Measurements from ENCODE around the gene PRKACA.

- TF ChIP-seq POLR2A (IDR thresholded peaks at IDR 0.05) (no peak), POLR2AphosphoS5 (IDR thresholded peaks at IDR 0.05; ENCODE audit: insufficient read depth in 1 of 2, low read depth in 1 of 2) (no peak)
- TF ChIP-seq, protein P1, sequence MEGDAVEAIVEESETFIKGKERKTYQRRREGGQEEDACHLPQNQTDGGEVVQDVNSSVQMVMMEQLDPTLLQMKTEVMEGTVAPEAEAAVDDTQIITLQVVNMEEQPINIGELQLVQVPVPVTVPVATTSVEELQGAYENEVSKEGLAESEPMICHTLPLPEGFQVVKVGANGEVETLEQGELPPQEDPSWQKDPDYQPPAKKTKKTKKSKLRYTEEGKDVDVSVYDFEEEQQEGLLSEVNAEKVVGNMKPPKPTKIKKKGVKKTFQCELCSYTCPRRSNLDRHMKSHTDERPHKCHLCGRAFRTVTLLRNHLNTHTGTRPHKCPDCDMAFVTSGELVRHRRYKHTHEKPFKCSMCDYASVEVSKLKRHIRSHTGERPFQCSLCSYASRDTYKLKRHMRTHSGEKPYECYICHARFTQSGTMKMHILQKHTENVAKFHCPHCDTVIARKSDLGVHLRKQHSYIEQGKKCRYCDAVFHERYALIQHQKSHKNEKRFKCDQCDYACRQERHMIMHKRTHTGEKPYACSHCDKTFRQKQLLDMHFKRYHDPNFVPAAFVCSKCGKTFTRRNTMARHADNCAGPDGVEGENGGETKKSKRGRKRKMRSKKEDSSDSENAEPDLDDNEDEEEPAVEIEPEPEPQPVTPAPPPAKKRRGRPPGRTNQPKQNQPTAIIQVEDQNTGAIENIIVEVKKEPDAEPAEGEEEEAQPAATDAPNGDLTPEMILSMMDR (IDR thresholded peaks at IDR 0.05), result no peak
Observed at GRCh38 chr19:14089412-14089661, 28.2 kb downstream of the PRKACA start.

All from vagina (tissue), 2 donors.